ENCODE data around the gene ARVCF.

- TF ChIP-seq CTCF (IDR thresholded peaks at IDR 0.05) (no peak), POLR2A (IDR thresholded peaks at IDR 0.05) (no peak), POLR2AphosphoS5 (IDR thresholded peaks at IDR 0.05) (no peak), EP300 (IDR thresholded peaks at IDR 0.05) (no peak)
Measured at GRCh38 chr22:20052309-20053259, 36.0 kb upstream of the ARVCF start.
